SK-N-SH (cell line): ENCODE data around the gene ASTN2. TPM values are rescaled to one million over a fixed set of nuclear protein-coding genes. Genes with fewer than 3 reads are reported as not detected.

Experiments used
- CTCF ChIA-PET: fragments of 300-600, 350-600 bp; formaldehyde crosslinking; extraction: SDS; loops from one replicate; lab custom pipeline; 2021; lab: Yijun Ruan, JAX
- POLR2A ChIA-PET: fragments of 350-600 bp; sonication (Branson Sonifier 250); formaldehyde crosslinking; extraction: SDS; loops from one replicate; lab custom pipeline; 2020; ENCODE audit warnings: antibody characterized with exemption, inconsistent platforms; lab: Yijun Ruan, JAX
- DNase-seq: peaks from one replicate; pipeline ENCODE4 v3.0.0; 2012
- H2AFZ ChIP-seq: fragments of 200-600 bp; sonication (generic); 2 replicates; pipeline ENCODE4 v1.8.1; 2016; ENCODE audit warnings: antibody characterized with exemption, mild to moderate bottlenecking, low read depth
- H3F3A ChIP-seq: fragments of 200-600 bp; sonication (generic); replicated peaks from 2 replicates; pipeline ENCODE3; 2016; ENCODE audit warnings: antibody characterized with exemption, mild to moderate bottlenecking; ENCODE audit not compliant: insufficient read depth
- H3K27ac ChIP-seq, 2 experiments: fragments of 200-500 bp in 1 of 2; fragments of 200-600 bp in 1 of 2; sonication (Bioruptor generic) in 1 of 2; sonication (generic), shearing (Covaris generic) in 1 of 2; 2 replicates each; pipeline versions ENCODE4 v1.5.1 to v1.6.1; 2014 to 2016; ENCODE audit warnings: low read depth in 2 of 2, inconsistent platforms in 1 of 2, low read length in 1 of 2, mild to moderate bottlenecking in 1 of 2, mixed read lengths in 1 of 2
- H3K27me3 ChIP-seq: fragments of 200-600 bp; sonication (generic), shearing (Covaris generic); 2 replicates; pipeline ENCODE4 v1.6.1; 2016; ENCODE audit warnings: mixed run types; ENCODE audit not compliant: insufficient read depth
- H3K36me3 ChIP-seq, 2 experiments: fragments of 200-500 bp in 1 of 2; fragments of 200-600 bp in 1 of 2; sonication (Bioruptor generic) in 1 of 2; sonication (generic) in 1 of 2; replicated peaks in 1 of 2; 2 replicates each; pipeline versions ENCODE3 to v1.5.1; 2014 to 2016; ENCODE audit warnings: low read length in 1 of 2, mild to moderate bottlenecking in 1 of 2; ENCODE audit not compliant: insufficient read depth in 2 of 2, control insufficient read depth in 1 of 2
- H3K4me1 ChIP-seq, 2 experiments: fragments of 200-500 bp in 1 of 2; fragments of 200-600 bp in 1 of 2; sonication (Bioruptor generic) in 1 of 2; sonication (generic), shearing (Covaris generic) in 1 of 2; 2 replicates each; pipeline versions ENCODE4 v1.5.1 to v1.6.1; 2014 to 2016; ENCODE audit warnings: low read depth in 1 of 2, low read length in 1 of 2, mixed run types in 1 of 2; ENCODE audit not compliant: insufficient read depth in 2 of 2, control insufficient read depth in 1 of 2
- H3K4me2 ChIP-seq: fragments of 200-600 bp; sonication (generic), shearing (Covaris generic); 2 replicates; pipeline ENCODE4 v1.6.1; 2017; ENCODE audit warnings: mixed run types
- H3K4me3 ChIP-seq, 2 experiments: fragments of 200-500 bp in 1 of 2; fragments of 200-600 bp in 1 of 2; sonication (Bioruptor generic) in 1 of 2; sonication (generic), shearing (Covaris generic) in 1 of 2; 2 replicates each; pipeline versions ENCODE4 v1.5.1 to v1.8.1; 2014 to 2016; ENCODE audit warnings: low read depth in 2 of 2, inconsistent platforms in 1 of 2, low read length in 1 of 2, mild to moderate bottlenecking in 1 of 2, mixed read lengths in 1 of 2, moderate library complexity in 1 of 2
- H3K79me2 ChIP-seq: fragments of 200-600 bp; sonication (generic); 2 replicates; pipeline ENCODE4 v1.8.1; 2017; ENCODE audit warnings: mild to moderate bottlenecking; ENCODE audit not compliant: insufficient read depth
- H3K9ac ChIP-seq: fragments of 200-600 bp; sonication (generic); 2 replicates; pipeline ENCODE4 v1.6.1; 2017; ENCODE audit warnings: mixed run types
- H3K9me2 ChIP-seq: fragments of 200-600 bp; sonication (generic); 2 replicates; pipeline ENCODE4 v1.6.1; 2017; ENCODE audit warnings: mixed run types
- H3K9me3 ChIP-seq: fragments of 200-600 bp; sonication (generic); 2 replicates; pipeline ENCODE4 v1.6.1; 2017; ENCODE audit warnings: mixed run types, mild to moderate bottlenecking, moderate library complexity
- H4K20me1 ChIP-seq: fragments of 200-600 bp; sonication (generic); 2 replicates; pipeline ENCODE4 v1.6.1; 2017; ENCODE audit warnings: mild to moderate bottlenecking, mixed run types; ENCODE audit not compliant: insufficient read depth
- CHD2 ChIP-seq: fragments of 150-350 bp; IDR thresholded peaks from 2 replicates; pipeline ENCODE4 v1.6.1; 2018; ENCODE audit warnings: low read length; ENCODE audit not compliant: partially characterized antibody
- CTCF ChIP-seq: fragments of 200-600 bp; sonication (generic); IDR thresholded peaks from 2 replicates; pipeline ENCODE4 v1.6.1; 2017; ENCODE audit warnings: antibody characterized with exemption, mild to moderate bottlenecking, moderate library complexity
- ELF1 ChIP-seq: IDR thresholded peaks from 2 replicates; pipeline ENCODE4 v1.4.0; 2012
- FOSL2 ChIP-seq: IDR thresholded peaks from 2 replicates; pipeline ENCODE4 v1.4.0; 2012; ENCODE audit warnings: low read depth, mild to moderate bottlenecking, moderate library complexity, borderline replicate concordance
- FOXM1 ChIP-seq: IDR thresholded peaks from 2 replicates; pipeline ENCODE4 v1.4.0; 2012; ENCODE audit warnings: low read depth, mild to moderate bottlenecking
- GABPA ChIP-seq: IDR thresholded peaks from 2 replicates; pipeline ENCODE4 v1.4.0; 2012; ENCODE audit warnings: low read depth, mild to moderate bottlenecking
- NRF1 ChIP-seq: IDR thresholded peaks from 2 replicates; pipeline ENCODE4 v1.6.1; 2012; ENCODE audit warnings: low read depth, mild to moderate bottlenecking, low read length
- RAD21 ChIP-seq: IDR thresholded peaks from 2 replicates; pipeline ENCODE4 v1.6.1; 2012; ENCODE audit warnings: mild to moderate bottlenecking, low read length
- TAF1 ChIP-seq: IDR thresholded peaks from 2 replicates; pipeline ENCODE4 v1.6.1; 2012; ENCODE audit warnings: low read depth, mild to moderate bottlenecking, low read length, moderate library complexity, borderline replicate concordance
- TEAD4 ChIP-seq: IDR thresholded peaks from 2 replicates; pipeline ENCODE4 v1.4.0; 2012; ENCODE audit warnings: mild to moderate bottlenecking, borderline replicate concordance; ENCODE audit not compliant: insufficient read depth
- WGBS: methylation state at CpG from one replicate; pipeline ENCODE4 v1.1.6; 2017; ENCODE audit warnings: low lambda C conversion rate; 5-methylcytosine and 5-hydroxymethylcytosine counted together
- polyA plus RNA-seq, 3 experiments: library from polyadenylated mRNA; depleted of rRNA; stranded (reverse); fragments of >200 nt; gene quantifications; 2 replicates each; pipeline ENCODE4 v1.2.3, GENCODE V29; 2012
- TF ChIP-seq, protein P1 (sequence below): IDR thresholded peaks from 2 replicates; pipeline ENCODE4; 2012

ASTN2 gene
- polyA plus RNA-seq, 1 of the 3 experiments (the other 2 are of a cell fraction), result 6.6 TPM

DNA sequence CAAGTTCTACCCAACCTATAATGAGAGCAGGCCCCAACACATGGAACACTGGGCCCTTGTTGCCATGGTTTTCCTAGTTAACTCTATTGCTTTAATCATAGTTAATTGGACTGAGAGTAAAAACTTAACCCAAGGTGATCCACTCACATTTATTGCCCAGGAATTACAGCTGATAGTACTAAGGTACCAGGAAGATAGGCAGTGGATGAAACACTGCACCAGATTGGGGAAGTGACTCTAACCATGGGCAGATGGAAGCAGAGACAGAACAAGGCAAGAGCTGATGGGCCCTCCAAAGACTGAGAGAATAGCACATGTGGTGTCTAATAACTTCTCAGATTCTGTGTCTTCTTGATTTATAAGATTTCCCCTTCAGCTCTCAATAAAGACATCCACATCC, 873.5 kb downstream of the ASTN2 start:
- Histone ChIP-seq H3K9me2 (no peaks in the 10 kb centered on the region), H3K27ac (no peak overlapping the region), H2AFZ (no peak overlapping the region), H3F3A (no peaks in the 10 kb centered on the region), H3K9ac (no peak overlapping the region), H3K4me1 (no peaks in the 10 kb centered on the region), H3K27me3 (no peaks in the 10 kb centered on the region), H3K4me2 (no peak overlapping the region), H4K20me1 (no peaks in the 10 kb centered on the region), H3K9me3 (no peaks in the 10 kb centered on the region), H3K4me3 (no peak overlapping the region), H3K36me3 (peaks cover 0 to 2% of the 10 kb centered on the region in 2 experiments), H3K79me2 (no peaks in the 10 kb centered on the region)
- no peak for DNase-seq
- ChIA-PET CTCF (interaction anchor here (1.4 kb wide), 1 partner anchor 389 kb away, joined by 3 read pairs; no protein-coding TSS in a partner anchor), POLR2A (no interaction called here)
- no peak for TF ChIP-seq TAF1
- no peak for TF ChIP-seq NRF1
- no peak for TF ChIP-seq GABPA
- no peak for TF ChIP-seq CTCF
- no peak for TF ChIP-seq TEAD4
- TF ChIP-seq, protein P1, sequence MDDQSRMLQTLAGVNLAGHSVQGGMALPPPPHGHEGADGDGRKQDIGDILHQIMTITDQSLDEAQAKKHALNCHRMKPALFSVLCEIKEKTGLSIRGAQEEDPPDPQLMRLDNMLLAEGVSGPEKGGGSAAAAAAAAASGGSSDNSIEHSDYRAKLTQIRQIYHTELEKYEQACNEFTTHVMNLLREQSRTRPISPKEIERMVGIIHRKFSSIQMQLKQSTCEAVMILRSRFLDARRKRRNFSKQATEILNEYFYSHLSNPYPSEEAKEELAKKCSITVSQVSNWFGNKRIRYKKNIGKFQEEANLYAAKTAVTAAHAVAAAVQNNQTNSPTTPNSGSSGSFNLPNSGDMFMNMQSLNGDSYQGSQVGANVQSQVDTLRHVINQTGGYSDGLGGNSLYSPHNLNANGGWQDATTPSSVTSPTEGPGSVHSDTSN, result no peak
- TF ChIP-seq FOSL2, result no peak
- TF ChIP-seq RAD21, result no peak

GRCh38 chr9:116539549-116539948, 875.3 kb downstream of the ASTN2 start:
- no peaks in the 10 kb centered on the region for H3K79me2 ChIP-seq
- ChIA-PET CTCF (interaction anchor here (1.6 kb wide), 1 partner anchor 946 kb away, joined by 4 read pairs; no protein-coding TSS in a partner anchor), POLR2A (no interaction called here)
- no peak overlapping the region for H3K4me2 ChIP-seq
- no peaks in the 10 kb centered on the region for H4K20me1 ChIP-seq
- H3K27ac ChIP-seq, result no peak overlapping the region
- H3K9me3 ChIP-seq, result no peaks in the 10 kb centered on the region
- TF ChIP-seq FOXM1, result no peak
- TF ChIP-seq CHD2, result no peak
- no peak for TF ChIP-seq CTCF
- no peak for TF ChIP-seq ELF1
- no peak overlapping the region for H3K9ac ChIP-seq
- DNase-seq, result no peak
- no peaks in the 10 kb centered on the region for H3K27me3 ChIP-seq
- WGBS, result 77% methylated on average over 6 of the region's 6 CpGs
- H3K4me1 ChIP-seq, result no peaks in the 10 kb centered on the region
- H3K9me2 ChIP-seq, result no peaks in the 10 kb centered on the region
- no peak overlapping the region for H2AFZ ChIP-seq
- H3K4me3 ChIP-seq, result no peak overlapping the region
- peaks cover 0 to 2% of the 10 kb centered on the region in 2 experiments for H3K36me3 ChIP-seq
- no peaks in the 10 kb centered on the region for H3F3A ChIP-seq
